ENCODE results near the gene RPS19BP1.

DNA sequence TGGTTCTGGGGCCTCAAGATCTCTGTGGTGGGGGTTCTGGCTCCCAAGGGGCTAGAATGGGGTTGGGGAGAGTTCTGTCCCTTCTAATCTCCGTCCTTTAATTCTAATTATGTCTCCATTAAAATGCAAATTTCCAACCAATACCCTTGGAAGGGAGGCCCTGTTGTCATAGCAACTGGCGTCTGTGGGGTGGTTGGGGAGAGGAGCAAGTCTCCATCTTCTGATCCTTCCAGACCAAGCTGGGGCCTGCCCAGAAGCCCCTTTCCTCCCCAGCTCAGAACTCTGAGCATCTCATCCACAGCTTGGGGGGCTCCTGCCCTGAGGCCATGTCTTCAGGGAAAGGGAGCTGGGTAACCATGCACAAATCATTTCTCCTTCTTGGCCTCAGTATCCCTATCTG, 5.4 kb upstream of the RPS19BP1 start:
- TF ChIP-seq, protein P1, sequence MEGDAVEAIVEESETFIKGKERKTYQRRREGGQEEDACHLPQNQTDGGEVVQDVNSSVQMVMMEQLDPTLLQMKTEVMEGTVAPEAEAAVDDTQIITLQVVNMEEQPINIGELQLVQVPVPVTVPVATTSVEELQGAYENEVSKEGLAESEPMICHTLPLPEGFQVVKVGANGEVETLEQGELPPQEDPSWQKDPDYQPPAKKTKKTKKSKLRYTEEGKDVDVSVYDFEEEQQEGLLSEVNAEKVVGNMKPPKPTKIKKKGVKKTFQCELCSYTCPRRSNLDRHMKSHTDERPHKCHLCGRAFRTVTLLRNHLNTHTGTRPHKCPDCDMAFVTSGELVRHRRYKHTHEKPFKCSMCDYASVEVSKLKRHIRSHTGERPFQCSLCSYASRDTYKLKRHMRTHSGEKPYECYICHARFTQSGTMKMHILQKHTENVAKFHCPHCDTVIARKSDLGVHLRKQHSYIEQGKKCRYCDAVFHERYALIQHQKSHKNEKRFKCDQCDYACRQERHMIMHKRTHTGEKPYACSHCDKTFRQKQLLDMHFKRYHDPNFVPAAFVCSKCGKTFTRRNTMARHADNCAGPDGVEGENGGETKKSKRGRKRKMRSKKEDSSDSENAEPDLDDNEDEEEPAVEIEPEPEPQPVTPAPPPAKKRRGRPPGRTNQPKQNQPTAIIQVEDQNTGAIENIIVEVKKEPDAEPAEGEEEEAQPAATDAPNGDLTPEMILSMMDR (IDR thresholded peaks at IDR 0.05), result no peak
- TF ChIP-seq EZH2 (IDR thresholded peaks at IDR 0.05) (no peak), EZH2phosphoT487 (IDR thresholded peaks at IDR 0.05) (no peak)
